HG03135 (cell line): ENCODE measurements around the gene FKBP14.

Source experiments
- ATAC-seq: cut with Tn5 transposase; IDR thresholded peaks from one replicate; pipeline ENCODE4 v1.9.1; 2021; ENCODE audit warnings: mild to moderate bottlenecking, moderate library complexity; ENCODE audit not compliant: unreplicated experiment

Gene FKBP14

GRCh38 chr7:29993140-29993539 is 33.4 kb downstream of the FKBP14 start:
- ATAC-seq: no peak

GRCh38 chr7:29991937-29992336 is 34.6 kb downstream of the FKBP14 start:
- no peak for ATAC-seq

- ATAC-seq: no peak
These were observed 35.6 kb downstream of the FKBP14 start for GRCh38 chr7:29990931-29991330.

GRCh38 chr7:29989257-29989995 is 37.1 kb downstream of the FKBP14 start, which contains the start of gene SCRN1:
SCRN1 (minus strand) TSS chr7:29989801; CDS start chr7:29969067, 20,734 bp downstream.
- peak; percentile 42 for ATAC-seq

DNA sequence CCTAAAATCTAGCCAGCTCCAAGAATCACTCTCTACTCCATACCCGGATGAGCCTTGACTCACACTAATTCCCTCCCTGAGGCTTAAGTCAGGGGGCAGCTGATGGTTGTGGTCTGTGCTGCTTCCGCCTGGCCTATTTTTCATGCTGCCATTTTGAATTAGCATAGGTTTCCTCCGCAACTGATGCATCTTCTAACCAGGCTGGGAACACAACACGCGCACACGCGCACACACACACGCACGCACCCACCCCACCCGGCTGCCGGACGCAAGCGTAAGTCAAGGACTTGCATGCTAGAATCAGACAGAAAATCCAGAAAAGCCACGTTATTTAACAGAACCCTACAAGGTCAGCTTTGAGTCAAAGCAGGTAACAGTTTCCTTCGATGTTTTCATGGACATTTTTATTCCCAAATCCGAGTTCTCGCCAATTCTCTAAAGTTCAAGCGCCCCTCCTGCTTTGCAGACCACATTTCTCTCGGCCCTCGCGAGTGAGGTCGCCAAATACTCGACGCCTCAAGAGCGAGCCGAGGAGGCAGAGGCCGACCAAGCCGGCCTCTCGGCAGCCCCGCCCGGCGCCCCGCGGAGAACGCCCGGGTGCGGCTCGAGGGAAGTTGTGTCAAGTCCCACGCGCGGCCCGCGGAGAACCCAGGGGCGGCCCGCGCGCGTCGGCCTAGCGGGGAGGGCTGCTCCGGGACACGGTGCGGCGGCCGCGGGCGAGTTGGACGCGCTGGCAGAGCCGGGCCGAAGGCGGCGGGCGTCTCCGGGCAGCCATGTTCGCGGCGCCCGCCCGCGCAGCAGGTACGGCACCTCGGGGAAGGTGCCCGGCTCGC is 37.9 kb downstream of the FKBP14 start:
- peak; percentile 33 for ATAC-seq

GRCh38 chr7:29987811-29988317 is 38.6 kb downstream of the FKBP14 start:
- ATAC-seq: no peak

GRCh38 chr7:29987083-29987482 is 39.4 kb downstream of the FKBP14 start:
- no peak for ATAC-seq

GRCh38 chr7:29980151-29980550 is 46.4 kb downstream of the FKBP14 start:
- ATAC-seq: no peak

DNA sequence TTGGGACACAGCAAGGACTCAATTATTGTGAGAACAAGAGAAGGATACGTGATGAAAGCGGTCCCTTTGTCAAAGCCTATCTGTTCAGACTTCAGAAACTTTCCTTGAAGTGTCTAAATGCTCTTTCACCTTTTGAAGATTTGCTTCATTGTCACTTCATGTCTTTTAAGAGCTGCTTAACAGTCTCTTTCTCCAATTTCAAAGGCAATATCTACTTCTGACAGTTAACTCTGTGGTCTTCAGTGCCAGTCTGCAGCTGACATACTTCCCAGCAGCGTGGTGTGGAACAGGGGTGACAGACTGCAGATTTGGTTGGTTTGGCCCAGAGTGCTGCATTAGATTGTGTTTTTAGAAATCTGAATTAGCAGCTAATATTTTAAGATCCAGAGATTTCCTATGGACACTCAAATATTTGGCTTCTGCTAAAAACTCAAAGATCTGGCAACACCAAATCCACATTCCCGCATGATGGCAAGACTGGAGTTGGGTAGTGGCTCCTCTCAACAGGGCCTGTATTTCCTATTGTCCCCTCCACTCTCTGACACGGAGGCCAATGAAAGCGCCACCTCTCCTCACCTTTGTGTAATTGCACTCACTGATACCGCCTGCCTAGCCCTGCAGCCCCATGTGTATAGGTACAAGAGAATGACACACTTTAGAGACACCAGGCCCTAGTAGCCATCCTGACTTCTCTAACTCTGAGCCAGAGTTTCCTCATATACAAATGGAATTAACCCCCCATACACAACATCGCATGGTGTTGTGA is 48.4 kb downstream of the FKBP14 start:
- no peak for ATAC-seq

DNA sequence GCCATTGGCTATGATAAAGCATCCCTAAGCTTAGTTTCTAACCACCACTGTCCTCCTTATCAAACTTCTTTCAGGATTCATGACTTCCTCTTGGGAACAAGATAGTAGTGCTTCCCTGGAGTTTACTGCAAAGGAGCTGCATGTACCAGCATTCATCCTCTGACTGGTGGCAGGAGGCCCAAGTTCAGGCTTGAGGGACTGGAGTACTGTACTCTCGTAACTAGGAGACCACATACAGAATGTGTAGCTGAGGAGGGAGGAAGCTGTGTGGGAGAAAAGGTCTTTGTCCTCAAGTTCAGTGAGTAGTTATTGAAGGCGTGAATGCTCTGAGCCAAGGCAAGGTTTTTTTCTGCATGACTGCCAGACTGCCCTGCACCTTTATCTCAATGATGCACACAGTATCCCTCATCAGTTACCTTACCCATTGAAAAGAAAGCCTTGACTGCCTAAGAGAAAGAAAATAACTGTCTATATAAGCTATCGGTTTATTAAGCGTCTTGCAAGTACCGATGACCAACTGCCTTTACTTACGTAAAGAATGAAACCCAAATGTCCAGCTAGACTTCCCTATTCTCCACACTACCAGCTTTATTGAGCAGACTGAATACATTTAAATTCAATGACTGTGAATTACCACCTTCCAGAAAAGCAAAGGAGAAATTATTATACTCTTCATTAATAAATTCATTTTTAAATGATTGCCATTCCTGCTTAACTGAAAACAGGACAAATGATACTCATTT is 49.7 kb downstream of the FKBP14 start:
- ATAC-seq: no peak

GRCh38 chr7:29976266-29976665 is 50.2 kb downstream of the FKBP14 start:
- ATAC-seq: no peak

GRCh38 chr7:29975561-29975960 is 50.9 kb downstream of the FKBP14 start:
- ATAC-seq: no peak

GRCh38 chr7:29974286-29974685 is 52.2 kb downstream of the FKBP14 start:
- ATAC-seq: no peak

- ATAC-seq: no peak
These were observed 54.2 kb downstream of the FKBP14 start for GRCh38 chr7:29972315-29972669.

DNA sequence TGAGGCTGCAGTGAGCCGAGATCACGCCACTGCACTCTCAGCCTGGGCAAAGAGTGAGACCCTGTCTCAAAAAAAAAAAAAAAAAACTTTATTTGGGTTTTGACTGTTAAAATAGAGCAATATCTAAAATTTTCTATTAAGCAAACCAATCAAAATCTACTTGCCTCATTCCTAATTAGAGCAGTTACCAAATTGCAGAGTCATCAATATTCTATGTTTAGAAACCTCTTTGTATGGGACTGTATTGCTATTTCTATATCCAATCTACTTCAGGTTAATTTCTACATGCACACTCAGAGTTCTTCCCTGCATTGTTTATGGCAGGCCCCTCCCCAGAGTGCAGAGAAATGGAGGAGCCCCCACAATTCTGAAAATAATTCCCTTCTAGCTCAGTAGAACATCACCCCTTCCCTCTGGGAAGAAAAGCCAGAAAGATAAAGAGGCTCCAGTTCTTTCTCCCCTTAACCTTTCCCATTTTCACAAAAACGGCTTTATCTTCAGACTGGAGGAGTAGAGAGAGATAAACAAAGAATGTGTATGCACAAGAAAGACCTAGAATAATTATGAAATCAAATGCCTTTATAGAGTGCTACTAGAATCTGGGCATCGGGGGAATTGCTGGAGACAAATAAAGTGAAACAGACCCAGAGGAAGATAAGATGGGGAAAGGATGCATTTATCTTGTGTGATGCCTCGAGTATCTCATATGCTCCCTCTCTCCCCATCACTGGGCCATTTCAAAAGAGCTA is 54.8 kb downstream of the FKBP14 start:
- ATAC-seq: no peak

DNA sequence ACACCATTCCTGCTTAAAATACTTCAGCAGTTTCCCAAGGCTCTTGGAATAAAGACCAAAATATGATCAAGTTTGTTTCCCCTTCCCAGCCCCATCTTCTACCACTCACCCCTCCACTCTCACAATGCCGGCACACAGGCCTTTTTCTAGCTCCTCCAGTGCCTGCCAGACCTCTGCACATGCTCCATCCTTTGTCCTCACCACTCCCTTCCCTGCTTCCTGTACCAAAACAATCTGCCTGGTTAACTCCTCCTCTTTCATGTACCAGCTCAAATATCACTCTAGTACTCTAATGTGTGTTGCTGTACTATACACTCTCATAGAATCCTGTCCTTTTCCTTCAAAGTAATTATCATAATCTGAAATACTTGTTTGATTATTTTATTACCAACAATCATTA is 56.3 kb downstream of the FKBP14 start:
- ATAC-seq: no peak

GRCh38 chr7:29969738-29970137 is 56.8 kb downstream of the FKBP14 start:
- no peak for ATAC-seq

- no peak for ATAC-seq
These were observed 57.7 kb downstream of the FKBP14 start for GRCh38 chr7:29968683-29969395.

GRCh38 chr7:29965030-29965429 is 61.5 kb downstream of the FKBP14 start:
- ATAC-seq: no peak
